A549 (cell line): ENCODE measurements around the gene ACD. TPM values are rescaled to one million over a fixed set of nuclear protein-coding genes. Genes with fewer than 3 reads are reported as not detected.

Experiments
- ATAC-seq, 2 experiments: fragments of 200-7000 bp in 1 of 2; fragments of >200 bp in 1 of 2; cut with Nextera tagmentation in 1 of 2; cut with Tn5 transposase in 1 of 2; 3 replicates each; pipeline versions ENCODE4 v1.8.0 to v1.9.1; 2018 to 2020; ENCODE audit warnings: mild to moderate bottlenecking in 1 of 2, moderate library complexity in 1 of 2
- CTCF ChIA-PET: fragments of 300-600 bp; sonication (Branson Sonifier 250); formaldehyde crosslinking; extraction: SDS; loops from one replicate; lab custom pipeline; 2021; ENCODE audit warnings: antibody characterized with exemption, inconsistent platforms; lab: Yijun Ruan, JAX
- POLR2A ChIA-PET: fragments of 350-600 bp; formaldehyde crosslinking; extraction: SDS; loops from one replicate; lab custom pipeline; 2021; ENCODE audit warnings: antibody characterized with exemption, inconsistent platforms; lab: Yijun Ruan, JAX
- DNase-seq, 2 experiments: peaks; one replicate each; pipeline versions ENCODE4 v3.0.0 to v3.0.0-alpha.2; 2011 to 2016; ENCODE audit warnings: low read depth in 1 of 2, low spot score in 1 of 2
- FAIRE-seq: peaks from 2 replicates; lab custom pipeline; 2011; peaks lifted over from hg19 to GRCh38; lab: Jason Lieb, UNC
- H3K27ac ChIP-seq, 2 experiments: fragments of >200 bp; sonication (Bioruptor Twin); formaldehyde crosslinking; 3 replicates each; pipeline ENCODE4 v1.5.1; 2016 to 2017
- H3K4me1 ChIP-seq: fragments of >200 bp; sonication (Bioruptor Twin); formaldehyde crosslinking; 3 replicates; pipeline ENCODE4 v1.6.1; 2016
- H3K4me2 ChIP-seq: fragments of >200 bp; sonication (Bioruptor Twin); formaldehyde crosslinking; 3 replicates; pipeline ENCODE4 v1.6.1; 2016
- H3K4me3 ChIP-seq: fragments of >200 bp; sonication (Bioruptor Twin); formaldehyde crosslinking; 3 replicates; pipeline ENCODE4 v1.5.1; 2016
- H3K9me3 ChIP-seq: fragments of >200 bp; sonication (Bioruptor Twin); formaldehyde crosslinking; 3 replicates; pipeline ENCODE4 v1.6.1; 2016
- BHLHE40 ChIP-seq: IDR thresholded peaks from 2 replicates; pipeline ENCODE4 v1.6.1; 2012; ENCODE audit warnings: low read depth, low read length, inconsistent platforms
- CBX2 ChIP-seq: fragments of 200-600 bp; sonication (generic); IDR thresholded peaks from 2 replicates; pipeline ENCODE4 v1.6.1; 2016; ENCODE audit warnings: low read depth, mild to moderate bottlenecking, borderline replicate concordance
- E2F6 ChIP-seq: IDR thresholded peaks from 2 replicates; pipeline ENCODE4 v1.6.1; 2012; ENCODE audit warnings: low read depth, borderline replicate concordance
- EHMT2 ChIP-seq: fragments of 200-600 bp; sonication (generic); IDR thresholded peaks from 2 replicates; pipeline ENCODE4 v1.6.1; 2016; ENCODE audit warnings: antibody characterized with exemption, low read depth, mild to moderate bottlenecking, moderate library complexity
- HEYL ChIP-seq: fragments of 250-450 bp; sonication (Bioruptor Pico); IDR thresholded peaks from 2 replicates; pipeline ENCODE4 v1.8.0; 2021; ENCODE audit warnings: mild to moderate bottlenecking, moderate library complexity
- HOXA7 ChIP-seq: fragments of 250-450 bp; sonication (Bioruptor Pico); IDR thresholded peaks from 2 replicates; pipeline ENCODE4 v1.5.0; 2020; ENCODE audit warnings: mild to moderate bottlenecking, moderate library complexity
- HOXB13 ChIP-seq: fragments of 250-450 bp; sonication (Bioruptor Pico); IDR thresholded peaks from 2 replicates; pipeline ENCODE4 v1.5.0; 2020; ENCODE audit warnings: low read depth, mild to moderate bottlenecking, moderate library complexity
- JUNB ChIP-seq: fragments of >200 bp; sonication (Bioruptor Twin); formaldehyde crosslinking; IDR thresholded peaks from 2 replicates; pipeline ENCODE4 v1.6.1; 2016
- MAFK ChIP-seq: fragments of 450-650 bp; IDR thresholded peaks from 2 replicates; pipeline ENCODE4 v1.6.1; 2014; ENCODE audit not compliant: partially characterized antibody
- MAZ ChIP-seq: fragments of 150-350 bp; IDR thresholded peaks from 2 replicates; pipeline ENCODE4 v1.6.1; 2014; ENCODE audit warnings: antibody characterized with exemption, low read depth, low read length, borderline replicate concordance
- MYC ChIP-seq: IDR thresholded peaks from 2 replicates; pipeline ENCODE4 v1.6.1; 2012; ENCODE audit warnings: mild to moderate bottlenecking, inconsistent platforms, low read length, improper control_type of control experiment, borderline replicate concordance
- NR3C1 ChIP-seq: fragments of >200 bp; sonication (Bioruptor Twin); formaldehyde crosslinking; IDR thresholded peaks from 3 replicates; pipeline ENCODE4 v1.6.1; 2017
- POLR2AphosphoS2 ChIP-seq: conservative IDR thresholded peaks from 2 replicates; pipeline ENCODE4 v1.6.1; 2012; ENCODE audit warnings: low read length, improper control_type of control experiment, inconsistent platforms
- RAD21 ChIP-seq, 2 experiments: fragments of >200 bp in 1 of 2; sonication (Bioruptor Twin) in 1 of 2; formaldehyde crosslinking in 1 of 2; IDR thresholded peaks in 1 of 2; conservative IDR thresholded peaks in 1 of 2; 2 replicates in 1 of 2; 3 replicates in 1 of 2; pipeline ENCODE4 v1.6.1; 2012 to 2018; ENCODE audit warnings: inconsistent platforms in 1 of 2
- RFX5 ChIP-seq: fragments of 450-650 bp; IDR thresholded peaks from 2 replicates; pipeline ENCODE4 v1.7.1; 2014; ENCODE audit warnings: antibody characterized with exemption, mild to moderate bottlenecking, moderate library complexity
- SMC3 ChIP-seq: fragments of >200 bp; sonication (Bioruptor Twin); formaldehyde crosslinking; IDR thresholded peaks from 3 replicates; pipeline ENCODE4 v1.6.1; 2018; ENCODE audit warnings: inconsistent platforms
- SREBF2 ChIP-seq: fragments of 450-650 bp; IDR thresholded peaks from 2 replicates; pipeline ENCODE4 v1.6.1; 2014; ENCODE audit warnings: mild to moderate bottlenecking, moderate library complexity
- TP53 ChIP-seq: fragments of 250-450 bp; sonication (Bioruptor Pico); IDR thresholded peaks from 2 replicates; pipeline ENCODE4 v1.5.0; 2021; ENCODE audit warnings: mild to moderate bottlenecking, moderate library complexity
- ZNF302 ChIP-seq: fragments of 250-450 bp; sonication (Bioruptor Pico); IDR thresholded peaks from 2 replicates; pipeline ENCODE4 v1.9.0; 2021; ENCODE audit warnings: inconsistent platforms, mild to moderate bottlenecking, moderate library complexity
- WGBS: methylation state at CpG from one replicate; pipeline ENCODE4 v1.1.6; 2017; ENCODE audit errors: missing lambda C conversion rate; 5-methylcytosine and 5-hydroxymethylcytosine counted together
- polyA plus RNA-seq, 4 experiments: library from polyadenylated mRNA; depleted of rRNA in 3 of 4; stranded (reverse); fragments of >200 nt; fragmentation: RNase III in 1 of 4; extraction: RNeasy Plus Mini Kit Qiagen cat#74134 plus additional on column Dnase treatment in 1 of 4; gene quantifications; 2 replicates in 3 of 4; 3 replicates in 1 of 4; pipeline ENCODE4 v1.2.3, GENCODE V29; 2011 to 2017
- TF ChIP-seq, protein P1 (sequence below): fragments of 150-350 bp; IDR thresholded peaks from 2 replicates; pipeline ENCODE4 v1.6.1; 2014; ENCODE audit warnings: low read depth, mild to moderate bottlenecking, low read length
- TF ChIP-seq, protein P2 (sequence below): IDR thresholded peaks from 2 replicates; pipeline ENCODE4 v1.6.1; 2012
- TF ChIP-seq, protein P3 (sequence below): fragments of >200 bp; sonication (Bioruptor Twin); formaldehyde crosslinking; IDR thresholded peaks from 2 replicates; pipeline ENCODE4 v1.6.1; 2016
- TF ChIP-seq, protein P4 (sequence below): fragments of 250-450 bp; sonication (Bioruptor Pico); IDR thresholded peaks from 2 replicates; pipeline ENCODE4 v1.5.0; 2021; ENCODE audit warnings: mild to moderate bottlenecking, moderate library complexity, borderline replicate concordance

The ACD gene
- polyA plus RNA-seq, 2 of the 4 experiments (the other 2 are of a cell fraction): 19.4 to 26.4 TPM

- no peak for DNase-seq
- H3K4me3 ChIP-seq: no peak overlapping the region
- TF ChIP-seq, protein P1, sequence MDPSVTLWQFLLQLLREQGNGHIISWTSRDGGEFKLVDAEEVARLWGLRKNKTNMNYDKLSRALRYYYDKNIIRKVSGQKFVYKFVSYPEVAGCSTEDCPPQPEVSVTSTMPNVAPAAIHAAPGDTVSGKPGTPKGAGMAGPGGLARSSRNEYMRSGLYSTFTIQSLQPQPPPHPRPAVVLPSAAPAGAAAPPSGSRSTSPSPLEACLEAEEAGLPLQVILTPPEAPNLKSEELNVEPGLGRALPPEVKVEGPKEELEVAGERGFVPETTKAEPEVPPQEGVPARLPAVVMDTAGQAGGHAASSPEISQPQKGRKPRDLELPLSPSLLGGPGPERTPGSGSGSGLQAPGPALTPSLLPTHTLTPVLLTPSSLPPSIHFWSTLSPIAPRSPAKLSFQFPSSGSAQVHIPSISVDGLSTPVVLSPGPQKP: no peak
- TF ChIP-seq HEYL (CRISPR knock-in tag) (no peak), ZNF302 (CRISPR knock-in tag) (no peak), MAZ (no peak), JUNB (no peak), NR3C1 (no peak), RFX5 (no peak), HOXA7 (CRISPR knock-in tag) (no peak), HOXB13 (CRISPR knock-in tag) (no peak), RAD21 (conservative IDR thresholded peaks at IDR 0.05 in 1 of 2, IDR thresholded peaks at IDR 0.05 in 1 of 2) (no peak), E2F6 (no peak), SMC3 (no peak)
- TF ChIP-seq, all 56 proteins: peak for 0
- ATAC-seq: no peak
- POLR2A ChIA-PET: no interaction called here
- H3K27ac ChIP-seq: no peak overlapping the region
- no peaks in the 10 kb centered on the region for H3K9me3 ChIP-seq
- 91% methylated on average over 2 of the region's 6 CpGs for WGBS
- no peak for FAIRE-seq
- CTCF ChIA-PET: interaction anchor here (1.0 to 16.7 kb wide), 12 partner anchors 9 to 265 kb away, joined by 3 to 174 read pairs (median 4); partner anchors contain the start of genes RANBP10 and TSNAXIP1
- H3K4me1 ChIP-seq: peaks cover 23% of the 10 kb centered on the region
- H3K4me2 ChIP-seq: no peak overlapping the region
Measured at GRCh38 chr16:67663877-67664222, 3.8 kb upstream of the ACD start.

DNA sequence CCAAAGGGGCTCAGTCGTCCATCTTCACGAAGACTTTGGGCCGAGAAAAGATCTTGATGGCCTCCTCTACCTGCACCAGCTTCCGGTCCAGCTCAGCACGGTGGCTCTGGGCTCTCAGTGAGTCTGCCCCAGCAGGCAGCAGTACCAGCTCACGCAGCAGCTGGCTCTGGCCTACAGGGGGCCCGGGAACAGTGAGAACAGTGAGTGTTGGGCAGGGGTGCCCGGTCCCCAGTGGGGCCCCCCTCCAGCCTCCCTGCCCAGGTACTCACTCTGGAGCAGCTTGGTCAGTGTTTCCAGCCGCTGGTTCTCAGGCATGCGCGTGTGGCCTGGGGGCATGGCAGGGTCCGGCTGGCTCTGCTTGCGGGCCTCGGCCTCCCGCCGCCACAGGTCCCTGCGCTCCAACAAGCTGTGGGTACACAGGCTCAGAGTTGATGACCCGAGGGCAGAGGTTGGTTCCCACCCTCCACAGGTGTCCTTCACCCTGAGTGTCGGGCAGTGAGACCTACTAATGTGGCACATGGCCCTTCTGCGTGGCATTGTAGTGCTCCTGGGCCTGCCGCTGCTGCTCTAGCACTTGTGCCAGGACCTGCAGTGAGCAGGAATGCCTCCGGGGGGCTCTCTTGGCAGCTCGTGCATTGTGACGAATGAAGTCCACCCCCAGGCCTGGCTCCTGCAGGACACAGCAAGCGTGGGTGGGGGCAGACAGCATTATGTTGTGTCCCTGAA lies 3.3 kb upstream of the ACD start:
- Histone ChIP-seq H3K4me1 (peaks cover 23% of the 10 kb centered on the region), H3K9me3 (no peaks in the 10 kb centered on the region)
- WGBS: 70% methylated on average over 11 of the region's 25 CpGs
- no peak for FAIRE-seq
- peak in 1 of 2 experiments; percentile 24; a peak in 3 of 6 replicates for ATAC-seq
- CTCF ChIA-PET: interaction anchor here (0.7 to 16.7 kb wide), 16 partner anchors 9 to 284 kb away, joined by 3 to 174 read pairs (median 4); partner anchors contain the start of genes CARMIL2, RANBP10 and TSNAXIP1
- no peak for TF ChIP-seq BHLHE40
- 0 out of 5 replicates have a peak, but pooled peaks of 1 of the 2 experiments have one; percentile 9 for TF ChIP-seq RAD21 (conservative IDR thresholded peaks at IDR 0.05 in 1 of 2, IDR thresholded peaks at IDR 0.05 in 1 of 2)
- TF ChIP-seq, all 56 proteins: peak for 1
- Histone ChIP-seq H3K27ac (no peak overlapping the region), H3K4me3 (no peak overlapping the region), H3K4me2 (no peak overlapping the region)
- POLR2A ChIA-PET: no interaction called here
- peak; percentile 31 to 71 for DNase-seq

DNA sequence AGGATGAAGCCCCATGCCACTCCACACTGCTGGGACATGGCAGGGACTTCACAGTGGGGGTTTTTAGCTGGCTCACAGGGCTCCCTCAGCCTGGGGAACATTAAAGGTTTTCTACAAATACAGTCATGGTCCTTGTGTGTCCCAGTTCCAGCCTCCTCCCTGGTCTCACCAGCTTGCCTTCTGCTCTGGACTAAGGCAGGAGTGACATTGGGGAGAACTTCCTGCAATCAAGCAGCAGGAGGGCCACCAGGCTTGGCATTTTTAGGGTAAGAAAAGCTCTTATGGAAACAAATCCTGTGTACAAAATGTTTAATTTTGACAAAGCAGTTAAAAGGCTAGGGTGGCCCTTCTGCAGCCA lies 2.6 kb upstream of the ACD start:
- ChIA-PET POLR2A (no interaction called here), CTCF (interaction anchor here (0.7 to 16.7 kb wide), 13 partner anchors 10 to 284 kb away, joined by 3 to 174 read pairs (median 3); partner anchors contain the start of genes CARMIL2, RANBP10 and TSNAXIP1)
- ATAC-seq (no peak), FAIRE-seq (no peak), DNase-seq (no peak)
- Histone ChIP-seq H3K9me3 (no peaks in the 10 kb centered on the region), H3K4me3 (no peak overlapping the region), H3K27ac (no peak overlapping the region), H3K4me2 (no peak overlapping the region), H3K4me1 (peaks cover 16% of the 10 kb centered on the region)
- TF ChIP-seq MAFK: no peak
- TF ChIP-seq EHMT2: no peak
- TF ChIP-seq, protein P2, sequence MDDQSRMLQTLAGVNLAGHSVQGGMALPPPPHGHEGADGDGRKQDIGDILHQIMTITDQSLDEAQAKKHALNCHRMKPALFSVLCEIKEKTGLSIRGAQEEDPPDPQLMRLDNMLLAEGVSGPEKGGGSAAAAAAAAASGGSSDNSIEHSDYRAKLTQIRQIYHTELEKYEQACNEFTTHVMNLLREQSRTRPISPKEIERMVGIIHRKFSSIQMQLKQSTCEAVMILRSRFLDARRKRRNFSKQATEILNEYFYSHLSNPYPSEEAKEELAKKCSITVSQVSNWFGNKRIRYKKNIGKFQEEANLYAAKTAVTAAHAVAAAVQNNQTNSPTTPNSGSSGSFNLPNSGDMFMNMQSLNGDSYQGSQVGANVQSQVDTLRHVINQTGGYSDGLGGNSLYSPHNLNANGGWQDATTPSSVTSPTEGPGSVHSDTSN: no peak
- TF ChIP-seq TP53 (CRISPR knock-in tag): no peak
- TF ChIP-seq POLR2AphosphoS2: no peak
- TF ChIP-seq SREBF2: no peak
- no peak for TF ChIP-seq CBX2
- TF ChIP-seq, protein P1: no peak
- TF ChIP-seq MYC: no peak
- no peak for TF ChIP-seq RAD21 (conservative IDR thresholded peaks at IDR 0.05 in 1 of 2, IDR thresholded peaks at IDR 0.05 in 1 of 2)
- TF ChIP-seq, protein P3, sequence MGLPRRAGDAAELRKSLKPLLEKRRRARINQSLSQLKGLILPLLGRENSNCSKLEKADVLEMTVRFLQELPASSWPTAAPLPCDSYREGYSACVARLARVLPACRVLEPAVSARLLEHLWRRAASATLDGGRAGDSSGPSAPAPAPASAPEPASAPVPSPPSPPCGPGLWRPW: no peak
- TF ChIP-seq HOXB13 (CRISPR knock-in tag): no peak
- TF ChIP-seq, protein P4, sequence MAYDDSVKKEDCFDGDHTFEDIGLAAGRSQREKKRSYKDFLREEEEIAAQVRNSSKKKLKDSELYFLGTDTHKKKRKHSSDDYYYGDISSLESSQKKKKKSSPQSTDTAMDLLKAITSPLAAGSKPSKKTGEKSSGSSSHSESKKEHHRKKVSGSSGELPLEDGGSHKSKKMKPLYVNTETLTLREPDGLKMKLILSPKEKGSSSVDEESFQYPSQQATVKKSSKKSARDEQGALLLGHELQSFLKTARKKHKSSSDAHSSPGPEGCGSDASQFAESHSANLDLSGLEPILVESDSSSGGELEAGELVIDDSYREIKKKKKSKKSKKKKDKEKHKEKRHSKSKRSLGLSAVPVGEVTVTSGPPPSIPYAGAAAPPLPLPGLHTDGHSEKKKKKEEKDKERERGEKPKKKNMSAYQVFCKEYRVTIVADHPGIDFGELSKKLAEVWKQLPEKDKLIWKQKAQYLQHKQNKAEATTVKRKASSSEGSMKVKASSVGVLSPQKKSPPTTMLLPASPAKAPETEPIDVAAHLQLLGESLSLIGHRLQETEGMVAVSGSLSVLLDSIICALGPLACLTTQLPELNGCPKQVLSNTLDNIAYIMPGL (CRISPR knock-in tag): no peak
